ENCODE data around the gene UBR3.
A peak's percentile ranks its signal among the peaks of the same experiment; 100 is the strongest.
"Not testable (repeated sequence)": the region's sequence is repeated elsewhere in the genome, so short reads cannot be mapped to it uniquely, and the experiment has no call there.

The UBR3 gene

GRCh38 chr2:170070778-170071177, 243.5 kb downstream of the UBR3 start:
- DNase-seq: no peak

- DNase-seq: no peak
Observed at GRCh38 chr2:170073288-170073687, 246.0 kb downstream of the UBR3 start.

GRCh38 chr2:170076189-170076588, 248.9 kb downstream of the UBR3 start:
- no peak for DNase-seq

GRCh38 chr2:170077830-170078569, 250.7 kb downstream of the UBR3 start:
- DNase-seq: no peak

- no peak for DNase-seq
Observed at GRCh38 chr2:170084820-170085491, 257.7 kb downstream of the UBR3 start.

GRCh38 chr2:170086117-170086688, 258.9 kb downstream of the UBR3 start:
- DNase-seq: no peak

- no peak for DNase-seq
Observed at GRCh38 chr2:170086751-170087412, 259.6 kb downstream of the UBR3 start.

- no peak for DNase-seq
Observed at GRCh38 chr2:170087413-170087793, 260.1 kb downstream of the UBR3 start.

- no peak for DNase-seq
Observed at GRCh38 chr2:170088776-170089175, 261.5 kb downstream of the UBR3 start.

- DNase-seq: no peak
Observed at GRCh38 chr2:170090229-170090628, 263.0 kb downstream of the UBR3 start.

GRCh38 chr2:170091436-170091835, 264.2 kb downstream of the UBR3 start:
- no peak for DNase-seq

- no peak for DNase-seq
Observed at GRCh38 chr2:170092436-170093060, 265.3 kb downstream of the UBR3 start.

GRCh38 chr2:170095380-170095779, 268.1 kb downstream of the UBR3 start:
- no peak for DNase-seq

- no peak for DNase-seq
Observed at GRCh38 chr2:170098626-170099312, 271.5 kb downstream of the UBR3 start.

- no peak for DNase-seq
Observed at GRCh38 chr2:170101789-170102188, 274.5 kb downstream of the UBR3 start.

- DNase-seq: no peak
Observed at GRCh38 chr2:170106102-170106840, 279.0 kb downstream of the UBR3 start.

GRCh38 chr2:170113168-170113894, 286.1 kb downstream of the UBR3 start:
- DNase-seq: peak; percentile 94

GRCh38 chr2:170115501-170116229, 288.4 kb downstream of the UBR3 start:
- no peak for DNase-seq

GRCh38 chr2:170118641-170119040, 291.4 kb downstream of the UBR3 start:
- DNase-seq: no peak

- not testable (repeated sequence) for DNase-seq
Observed at GRCh38 chr2:170119326-170119725, 292.1 kb downstream of the UBR3 start.
